Choroid plexus epithelial cell (primary cell): ENCODE results near the gene EFNA5.

ENCODE experiments used
- DNase-seq: peaks from one replicate; pipeline ENCODE4 v3.0.0-alpha.2; 2010; ENCODE audit warnings: low read depth
- H3K4me3 ChIP-seq: 2 replicates; pipeline ENCODE4 v1.5.1; 2011; ENCODE audit warnings: low read depth, mild to moderate bottlenecking, control low read depth, low read length, moderate library complexity
- TF ChIP-seq, protein P1 (sequence below): conservative IDR thresholded peaks from 2 replicates; pipeline ENCODE4 v1.5.1; 2011; ENCODE audit warnings: low read depth, mild to moderate bottlenecking, control low read depth, inconsistent platforms, low read length, moderate library complexity

EFNA5 gene

DNA sequence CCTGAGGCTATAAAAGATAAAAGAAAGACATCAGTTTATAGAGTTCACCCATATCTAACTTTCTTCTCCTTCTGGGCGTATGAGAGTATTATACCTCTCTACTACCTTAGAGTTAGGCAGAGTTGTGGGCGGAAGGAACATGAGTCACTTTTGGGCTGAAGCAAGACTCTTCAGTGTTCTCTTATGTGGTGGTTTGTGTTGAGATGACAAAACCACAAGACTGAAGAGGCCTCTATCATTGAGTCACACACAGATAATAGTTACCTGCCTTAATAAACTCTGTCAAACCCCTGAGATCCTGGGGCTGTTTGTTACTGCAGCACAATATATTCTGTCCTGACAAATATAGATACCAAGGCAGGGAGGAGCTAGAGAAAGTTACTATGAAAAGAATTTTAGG, 184.2 kb downstream of the EFNA5 start:
- H3K4me3 ChIP-seq, result no peak overlapping the region
- DNase-seq, result peak; percentile 78
- TF ChIP-seq, protein P1, sequence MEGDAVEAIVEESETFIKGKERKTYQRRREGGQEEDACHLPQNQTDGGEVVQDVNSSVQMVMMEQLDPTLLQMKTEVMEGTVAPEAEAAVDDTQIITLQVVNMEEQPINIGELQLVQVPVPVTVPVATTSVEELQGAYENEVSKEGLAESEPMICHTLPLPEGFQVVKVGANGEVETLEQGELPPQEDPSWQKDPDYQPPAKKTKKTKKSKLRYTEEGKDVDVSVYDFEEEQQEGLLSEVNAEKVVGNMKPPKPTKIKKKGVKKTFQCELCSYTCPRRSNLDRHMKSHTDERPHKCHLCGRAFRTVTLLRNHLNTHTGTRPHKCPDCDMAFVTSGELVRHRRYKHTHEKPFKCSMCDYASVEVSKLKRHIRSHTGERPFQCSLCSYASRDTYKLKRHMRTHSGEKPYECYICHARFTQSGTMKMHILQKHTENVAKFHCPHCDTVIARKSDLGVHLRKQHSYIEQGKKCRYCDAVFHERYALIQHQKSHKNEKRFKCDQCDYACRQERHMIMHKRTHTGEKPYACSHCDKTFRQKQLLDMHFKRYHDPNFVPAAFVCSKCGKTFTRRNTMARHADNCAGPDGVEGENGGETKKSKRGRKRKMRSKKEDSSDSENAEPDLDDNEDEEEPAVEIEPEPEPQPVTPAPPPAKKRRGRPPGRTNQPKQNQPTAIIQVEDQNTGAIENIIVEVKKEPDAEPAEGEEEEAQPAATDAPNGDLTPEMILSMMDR, result no peak

- peak; percentile 26 for DNase-seq
- TF ChIP-seq, protein P1, result no peak
- no peak overlapping the region for H3K4me3 ChIP-seq
Observed at GRCh38 chr5:107485184-107485583, 185.6 kb downstream of the EFNA5 start.

DNA sequence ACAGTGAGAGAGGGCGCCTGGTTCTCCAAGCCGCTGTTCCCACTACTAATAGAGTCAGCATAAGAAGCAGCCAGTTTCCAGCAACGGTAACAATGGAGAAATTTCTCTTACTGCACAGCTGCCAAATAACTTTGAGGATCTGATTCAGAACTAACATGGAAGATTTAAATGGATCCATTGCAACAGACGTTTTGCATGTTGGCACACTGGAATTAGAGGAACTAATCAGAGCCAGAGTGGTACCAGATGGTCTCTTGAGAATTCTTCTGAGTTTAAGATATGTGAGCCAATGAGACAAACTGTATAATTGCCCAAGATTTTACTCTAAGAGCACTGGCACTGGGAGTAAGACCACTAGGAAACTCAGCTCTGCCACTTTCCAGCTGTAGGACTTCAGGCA, 186.5 kb downstream of the EFNA5 start:
- TF ChIP-seq, protein P1, result no peak
- no peak overlapping the region for H3K4me3 ChIP-seq
- no peak for DNase-seq

- DNase-seq, result peak; percentile 15
- TF ChIP-seq, protein P1, result no peak
- H3K4me3 ChIP-seq, result no peak overlapping the region
Observed at GRCh38 chr5:107483231-107484024, 187.3 kb downstream of the EFNA5 start.

GRCh38 chr5:107478068-107478641, 192.6 kb downstream of the EFNA5 start:
- TF ChIP-seq, protein P1, result no peak
- no peak for DNase-seq
- no peak overlapping the region for H3K4me3 ChIP-seq

DNA sequence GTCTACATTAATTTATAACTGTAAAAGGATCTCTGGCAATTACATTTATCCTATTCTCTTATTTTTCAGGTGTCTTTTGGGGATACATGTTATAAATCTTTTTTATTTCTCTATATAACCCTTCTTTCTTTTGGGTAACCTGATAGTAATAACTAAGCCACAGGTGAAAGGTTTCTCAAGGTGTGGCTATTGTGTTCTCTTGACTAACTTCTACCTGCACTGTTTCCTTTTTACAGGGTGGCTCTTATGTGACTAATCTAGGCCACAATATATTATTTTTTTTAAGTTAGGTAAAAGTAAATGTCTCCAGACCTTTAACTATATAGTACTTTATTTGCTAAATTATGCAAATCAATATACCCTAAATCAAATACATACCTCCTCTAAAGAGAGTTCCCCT, 193.2 kb downstream of the EFNA5 start:
- TF ChIP-seq, protein P1, result no peak
- DNase-seq, result no peak
- H3K4me3 ChIP-seq, result no peak overlapping the region

DNA sequence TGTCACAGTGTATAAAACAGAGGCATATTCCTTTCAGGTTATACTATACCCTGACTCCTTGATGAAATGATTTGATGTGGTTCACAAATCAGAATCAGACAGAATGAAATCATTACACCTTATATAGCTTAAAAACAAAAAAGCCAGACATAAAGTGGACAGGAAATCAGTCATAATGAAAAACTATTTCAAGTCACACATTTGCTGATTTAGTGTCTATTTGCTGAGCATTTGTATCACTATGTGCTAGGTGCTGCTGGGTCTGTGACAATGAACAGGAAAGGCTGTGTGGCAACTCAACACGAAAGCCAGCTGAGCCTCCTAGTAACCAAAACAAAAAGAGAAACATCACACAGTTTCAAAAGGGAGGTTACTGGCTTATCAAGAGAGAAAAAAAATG, 194.0 kb downstream of the EFNA5 start:
- TF ChIP-seq, protein P1, result no peak
- peak; percentile 80 for DNase-seq
- H3K4me3 ChIP-seq, result no peak overlapping the region
